SK-N-SH treated with all-trans-retinoic acid at 6 μM for 48 hours (cell line): ENCODE results near the gene CAGE1.

Source experiments
- ATAC-seq: fragments of 200-7000 bp; cut with Tn5 transposase; 3 replicates; pipeline ENCODE4 v1.9.1; 2020; ENCODE audit warnings: mild to moderate bottlenecking, moderate library complexity
- CSRNP3 ChIP-seq: fragments of 250-450 bp; sonication (Bioruptor Pico); IDR thresholded peaks from 2 replicates; pipeline ENCODE4 v1.5.1; 2021; ENCODE audit warnings: mild to moderate bottlenecking, moderate library complexity
- ESRRG ChIP-seq: fragments of 250-450 bp; sonication (Bioruptor Pico); IDR thresholded peaks from 2 replicates; pipeline ENCODE4 v1.6.1; 2021; ENCODE audit warnings: mild to moderate bottlenecking
- PPARA ChIP-seq: fragments of 250-450 bp; sonication (Bioruptor Pico); IDR thresholded peaks from 2 replicates; pipeline ENCODE4 v1.5.0; 2020; ENCODE audit warnings: mild to moderate bottlenecking, borderline replicate concordance
- ZC3H10 ChIP-seq: fragments of 250-450 bp; sonication (Bioruptor Pico); IDR thresholded peaks from 2 replicates; pipeline ENCODE4 v1.5.1; 2021; ENCODE audit warnings: mild to moderate bottlenecking, moderate library complexity
- ZFP3 ChIP-seq: fragments of 250-450 bp; sonication (Bioruptor Pico); IDR thresholded peaks from 2 replicates; pipeline ENCODE4 v1.5.0; 2020; ENCODE audit warnings: mild to moderate bottlenecking, moderate library complexity
- ZFP30 ChIP-seq: fragments of 450-650 bp; formaldehyde crosslinking; IDR thresholded peaks from 2 replicates; pipeline ENCODE4 v1.5.0; 2022; ENCODE audit warnings: mild to moderate bottlenecking, moderate library complexity
- ZNF565 ChIP-seq: fragments of 450-650 bp; formaldehyde crosslinking; conservative IDR thresholded peaks from 2 replicates; pipeline ENCODE4 v1.5.0; 2020; ENCODE audit warnings: low read depth, mild to moderate bottlenecking, moderate library complexity

CAGE1 gene

DNA sequence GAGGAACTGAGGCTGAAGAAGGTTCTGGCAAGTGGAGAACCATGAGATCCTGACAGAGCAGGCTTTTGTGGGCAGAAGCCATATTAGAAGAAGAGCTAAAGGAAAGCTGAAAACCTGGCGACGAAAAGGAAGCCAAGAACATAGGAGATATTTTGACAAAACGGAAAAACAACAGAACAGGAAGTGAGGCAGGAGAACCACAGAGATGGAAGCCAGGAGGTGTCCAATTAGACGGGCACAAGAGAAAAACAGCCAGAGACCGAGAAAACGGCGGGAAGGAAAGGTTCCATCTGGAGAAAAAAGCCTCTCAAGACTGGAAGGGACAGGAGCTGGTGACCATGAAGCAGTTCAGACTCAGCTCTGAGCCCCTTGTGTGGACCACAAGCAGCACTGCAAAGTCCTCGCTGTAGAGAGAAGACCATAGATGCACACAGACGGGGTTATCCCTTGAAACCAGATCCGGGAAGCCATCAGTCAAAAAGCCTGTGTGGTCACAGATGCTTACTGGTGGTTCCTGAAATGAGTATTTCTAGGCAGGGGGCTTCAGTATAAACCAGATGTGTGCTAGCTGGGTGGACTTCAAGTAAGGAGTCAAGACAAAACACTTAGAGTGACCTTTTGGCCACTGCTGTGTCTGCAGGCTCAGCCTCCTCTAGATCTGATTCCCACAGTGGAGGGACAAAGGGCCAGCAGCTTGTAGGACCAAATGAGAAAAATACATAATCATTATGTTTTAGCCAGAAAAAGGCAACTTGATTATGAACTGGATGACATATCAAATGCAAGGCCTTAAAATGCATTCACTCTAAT is 107.2 kb downstream of the CAGE1 start:
- no peak for ATAC-seq
- TF ChIP-seq ZNF565 (CRISPR knock-in tag) (no peak), ZC3H10 (no peak), ZFP30 (no peak), PPARA (CRISPR knock-in tag) (no peak), ESRRG (CRISPR knock-in tag) (no peak), CSRNP3 (no peak), ZFP3 (no peak)
